Neural progenitor cell (in vitro differentiated cells): ENCODE data around the gene HMGXB4.

Experiments
- CTCF ChIP-seq: fragments of 200-600 bp; sonication (generic); IDR thresholded peaks from 2 replicates; pipeline ENCODE4 v1.5.1; 2017; ENCODE audit warnings: antibody characterized with exemption, mild to moderate bottlenecking
- EZH2phosphoT487 ChIP-seq: fragments of 200-600 bp; sonication (generic); IDR thresholded peaks from 2 replicates; pipeline ENCODE4 v1.6.1; 2017; ENCODE audit warnings: antibody characterized with exemption

GRCh38 chr22:35329114-35329847 is 72.0 kb downstream of the HMGXB4 start:
- TF ChIP-seq EZH2phosphoT487 (no peak), CTCF (no peak)
